ENCODE measurements around the gene CBX1. TPM values are rescaled to one million over a fixed set of nuclear protein-coding genes. Genes with fewer than 3 reads are reported as not detected.
"Not testable (repeated sequence)": the region's sequence is repeated elsewhere in the genome, so short reads cannot be mapped to it uniquely, and the experiment has no call there.

Gene CBX1
- total RNA-seq, 4 donors from 2014 or later = 24.0 to 59.0 (median 28.9) TPM

DNA sequence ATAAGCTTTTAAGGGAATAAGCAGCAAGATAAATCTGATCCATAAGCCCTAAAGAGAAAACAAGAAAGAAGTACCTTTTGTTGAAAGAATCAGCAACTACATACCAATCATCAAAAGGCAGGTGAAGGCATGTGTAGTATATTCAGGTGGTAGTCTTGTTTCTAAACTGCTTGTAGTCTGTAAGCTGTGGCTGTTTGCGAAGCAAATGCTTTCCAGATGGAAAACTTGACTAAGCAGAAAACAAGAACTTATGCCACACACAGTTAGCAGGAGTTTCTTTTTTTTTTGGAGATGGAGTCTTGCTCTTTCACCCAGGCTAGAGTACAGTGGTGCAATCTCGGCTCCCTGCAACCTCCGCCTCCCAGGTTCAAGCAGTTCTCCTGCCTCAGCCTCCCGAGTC is 5.7 kb downstream of the CBX1 start:
- no peaks in the 10 kb centered on the region for H3K27me3 ChIP-seq
- H3K4me3 ChIP-seq = no peak overlapping the region
- peaks cover 0 to 31% (median 6%) of the 10 kb centered on the region in 4 donors for H3K4me1 ChIP-seq
- no peak for DNase-seq (ENCODE audit: low spot score in 2 of 2)
- H3K9me3 ChIP-seq = no peaks in the 10 kb centered on the region
- H3K36me3 ChIP-seq = peaks cover 0 to 4% (median 0%) of the 10 kb centered on the region in 3 donors
- TF ChIP-seq, protein P1, sequence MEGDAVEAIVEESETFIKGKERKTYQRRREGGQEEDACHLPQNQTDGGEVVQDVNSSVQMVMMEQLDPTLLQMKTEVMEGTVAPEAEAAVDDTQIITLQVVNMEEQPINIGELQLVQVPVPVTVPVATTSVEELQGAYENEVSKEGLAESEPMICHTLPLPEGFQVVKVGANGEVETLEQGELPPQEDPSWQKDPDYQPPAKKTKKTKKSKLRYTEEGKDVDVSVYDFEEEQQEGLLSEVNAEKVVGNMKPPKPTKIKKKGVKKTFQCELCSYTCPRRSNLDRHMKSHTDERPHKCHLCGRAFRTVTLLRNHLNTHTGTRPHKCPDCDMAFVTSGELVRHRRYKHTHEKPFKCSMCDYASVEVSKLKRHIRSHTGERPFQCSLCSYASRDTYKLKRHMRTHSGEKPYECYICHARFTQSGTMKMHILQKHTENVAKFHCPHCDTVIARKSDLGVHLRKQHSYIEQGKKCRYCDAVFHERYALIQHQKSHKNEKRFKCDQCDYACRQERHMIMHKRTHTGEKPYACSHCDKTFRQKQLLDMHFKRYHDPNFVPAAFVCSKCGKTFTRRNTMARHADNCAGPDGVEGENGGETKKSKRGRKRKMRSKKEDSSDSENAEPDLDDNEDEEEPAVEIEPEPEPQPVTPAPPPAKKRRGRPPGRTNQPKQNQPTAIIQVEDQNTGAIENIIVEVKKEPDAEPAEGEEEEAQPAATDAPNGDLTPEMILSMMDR (IDR thresholded peaks at IDR 0.05) = no peak
- TF ChIP-seq POLR2A (IDR thresholded peaks at IDR 0.05) (no peak), EP300 (IDR thresholded peaks at IDR 0.05) (no peak)
- WGBS, 2 donors = 62 to 73% methylated on average over 4 of the region's 4 CpGs
- H3K27ac ChIP-seq = peak overlapping the region in 1 of 4 donors; percentile 22

DNA sequence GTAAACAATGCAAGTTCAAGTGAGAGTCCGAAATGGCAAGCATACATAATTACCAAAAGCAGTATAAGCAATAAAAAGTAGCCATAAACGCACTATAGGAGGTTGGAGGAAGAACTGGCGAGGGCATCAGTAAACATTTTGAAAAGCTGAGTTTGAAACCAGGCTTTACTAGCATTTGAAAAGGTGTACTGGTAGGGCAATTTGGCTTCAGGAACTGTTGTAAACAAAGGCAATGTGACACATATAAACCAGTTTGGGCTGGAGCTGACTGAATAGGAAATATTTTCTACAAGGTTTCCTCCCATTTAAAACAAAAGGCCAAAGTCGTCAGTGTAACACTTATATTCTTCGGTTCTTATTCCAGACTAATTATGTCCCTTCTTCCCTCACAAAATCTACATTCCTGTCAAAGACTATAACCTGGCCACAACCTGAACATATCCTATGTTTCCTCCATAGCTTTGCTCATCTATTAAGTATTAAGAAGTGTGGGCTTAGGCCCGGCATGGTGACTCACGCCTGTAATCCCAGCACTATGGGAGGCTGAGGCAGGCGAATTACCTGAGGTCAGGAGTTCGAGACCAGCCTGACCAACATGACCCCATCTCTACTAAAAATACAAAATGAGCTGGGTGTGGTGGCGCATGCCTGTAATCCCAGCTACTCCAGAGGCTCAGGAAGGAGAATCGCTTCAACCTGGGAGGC is 7.8 kb downstream of the CBX1 start:
- DNase-seq (ENCODE audit: low spot score in 2 of 2) = no peak
- no peak overlapping the region for H3K4me3 ChIP-seq
- 80 to 82% methylated on average over 11 of the region's 11 CpGs for WGBS, 2 donors

DNA sequence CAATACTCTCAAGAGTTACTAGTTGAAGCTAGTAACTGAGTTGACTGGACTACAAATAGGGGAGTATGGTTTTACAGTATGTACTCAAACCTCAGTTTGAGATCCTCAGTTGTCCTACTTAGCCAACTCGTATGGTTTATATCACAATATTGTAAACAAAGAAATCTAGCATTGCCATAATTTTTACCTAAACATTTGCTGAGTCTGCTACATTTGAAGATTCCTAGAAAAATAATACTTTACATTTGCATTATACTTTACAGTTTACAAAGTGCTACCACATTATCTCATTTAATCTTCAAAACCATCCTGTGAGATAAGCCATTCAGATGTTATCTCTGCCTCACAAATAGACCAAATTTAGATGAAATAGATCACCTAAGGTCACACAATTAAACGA is 16.3 kb downstream of the CBX1 start:
- peaks cover 0 to 21% (median 0%) of the 10 kb centered on the region in 4 donors for H3K4me1 ChIP-seq
- no peak for DNase-seq (ENCODE audit: low spot score in 2 of 2)
- TF ChIP-seq POLR2A (IDR thresholded peaks at IDR 0.05) (no peak), EP300 (IDR thresholded peaks at IDR 0.05) (no peak)
- TF ChIP-seq, protein P1 (IDR thresholded peaks at IDR 0.05) = no peak
- H3K9me3 ChIP-seq = no peaks in the 10 kb centered on the region
- no peak overlapping the region for H3K27ac ChIP-seq
- 49 to 60% methylated on average over 2 of the region's 2 CpGs for WGBS, 2 donors
- H3K4me3 ChIP-seq = no peak overlapping the region
- no peaks in the 10 kb centered on the region for H3K27me3 ChIP-seq
- peaks cover 0 to 10% (median 0%) of the 10 kb centered on the region in 3 donors for H3K36me3 ChIP-seq

More for the DNA sequence above, 7.8 kb downstream of the CBX1 start:
- Histone ChIP-seq H3K36me3 (peaks cover 0 to 7% (median 0%) of the 10 kb centered on the region in 3 donors), H3K27ac (no peak overlapping the region), H3K27me3 (no peaks in the 10 kb centered on the region), H3K4me1 (peaks cover 0 to 16% (median 0%) of the 10 kb centered on the region in 4 donors), H3K9me3 (no peaks in the 10 kb centered on the region)
- TF ChIP-seq, protein P1 (IDR thresholded peaks at IDR 0.05) = no peak
- TF ChIP-seq POLR2A (IDR thresholded peaks at IDR 0.05) (no peak), EP300 (IDR thresholded peaks at IDR 0.05) (no peak)

DNA sequence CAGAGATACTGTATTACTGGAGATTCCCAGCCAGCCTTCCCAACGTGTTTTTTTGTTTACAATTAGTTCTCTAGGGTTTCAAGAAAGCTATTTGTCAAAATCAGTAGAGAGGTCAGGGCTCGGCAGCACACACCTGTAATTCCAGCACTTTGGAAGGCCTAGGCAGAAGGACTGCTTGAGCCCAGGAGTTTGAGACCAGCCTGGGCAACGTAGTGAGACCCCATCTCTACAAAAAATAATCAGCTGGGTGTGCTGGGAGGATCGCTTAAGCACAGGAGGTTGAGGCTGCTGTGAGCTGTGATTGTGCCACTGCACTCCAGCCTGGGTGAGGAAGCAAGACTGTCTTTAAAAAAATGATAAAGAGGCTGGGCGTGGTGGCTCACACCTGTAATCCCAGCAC is 19.4 kb downstream of the CBX1 start:
- Histone ChIP-seq H3K9me3 (no peaks in the 10 kb centered on the region), H3K27me3 (no peaks in the 10 kb centered on the region), H3K4me3 (no peak overlapping the region), H3K36me3 (peaks cover 0 to 9% (median 0%) of the 10 kb centered on the region in 3 donors), H3K4me1 (peaks cover 0 to 13% (median 0%) of the 10 kb centered on the region in 4 donors), H3K27ac (no peak overlapping the region)
- TF ChIP-seq POLR2A (IDR thresholded peaks at IDR 0.05) (no peak), EP300 (IDR thresholded peaks at IDR 0.05) (no peak)
- TF ChIP-seq, protein P1 (IDR thresholded peaks at IDR 0.05) = no peak
- 80 to 82% methylated on average over 5 of the region's 5 CpGs for WGBS, 2 donors
- DNase-seq (ENCODE audit: low spot score in 2 of 2) = no peak

DNA sequence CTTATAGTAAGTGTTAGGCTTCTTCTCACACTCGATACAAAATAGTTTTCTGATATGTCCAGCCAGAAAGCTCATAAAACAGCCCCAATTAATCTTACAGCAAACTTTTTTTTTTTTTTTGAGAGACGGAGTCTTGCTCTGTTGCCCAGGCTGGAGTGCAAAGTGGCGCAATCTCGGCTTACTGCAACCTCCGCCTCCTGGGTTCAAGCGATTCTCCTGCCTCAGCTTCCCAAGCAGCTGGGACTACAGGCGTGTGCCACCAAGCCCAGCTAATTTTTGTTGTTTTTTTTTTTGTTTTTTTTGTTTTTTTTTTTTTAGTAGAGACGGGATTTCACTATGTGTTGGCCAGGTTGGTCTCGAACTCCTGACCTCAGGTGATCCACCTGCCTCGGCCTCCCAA is 24.1 kb downstream of the CBX1 start:
- H3K9me3 ChIP-seq; H3K27ac ChIP-seq; H3K27me3 ChIP-seq; DNase-seq (ENCODE audit: low spot score in 2 of 2); H3K4me3 ChIP-seq: not testable (repeated sequence)
- peaks cover 2 to 41% (median 4%) of the 10 kb centered on the region in 3 donors for H3K36me3 ChIP-seq
- WGBS, 2 donors = 88 to 90% methylated on average over 10 of the region's 10 CpGs
- H3K4me1 ChIP-seq = peaks cover 0 to 12% (median 2%) of the 10 kb centered on the region in 4 donors
